ENCODE measurements around the gene CPA4.
"Not testable (repeated sequence)": the region's sequence is repeated elsewhere in the genome, so short reads cannot be mapped to it uniquely, and the experiment has no call there.

GRCh38 chr7:130249626-130250025, 43.3 kb upstream of the CPA4 start:
- not testable (repeated sequence) for TF ChIP-seq POLR2A (IDR thresholded peaks at IDR 0.05); POLR2AphosphoS5 (IDR thresholded peaks at IDR 0.05); CTCF (IDR thresholded peaks at IDR 0.05); EP300 (IDR thresholded peaks at IDR 0.05; ENCODE audit: low read depth)

Data from transverse colon (tissue), 4 donors.